ENCODE data around the gene ENTPD7. TPM values are rescaled to one million over a fixed set of nuclear protein-coding genes. Genes with fewer than 3 reads are reported as not detected.
A peak's percentile ranks its signal among the peaks of the same experiment; 100 is the strongest.

The ENTPD7 gene
- polyA plus RNA-seq, 1 donor: 56.2 TPM

GRCh38 chr10:99665304-99665703 is 6.0 kb downstream of the ENTPD7 start:
- 100% methylated on average over 1 of the region's 2 CpGs for WGBS (ENCODE audit: insufficient coverage, low lambda C conversion rate)
- Histone ChIP-seq H3K27me3 (ENCODE audit: control insufficient read depth, insufficient read depth, low read length) (no peaks in the 10 kb centered on the region), H3K36me3 (ENCODE audit: control insufficient read depth, insufficient read depth, low read length) (peaks cover 37% of the 10 kb centered on the region), H3K4me1 (ENCODE audit: control insufficient read depth, insufficient read depth, low read length) (peaks cover 30% of the 10 kb centered on the region), H3K9me3 (ENCODE audit: control insufficient read depth, low read depth, low read length) (no peaks in the 10 kb centered on the region), H3K27ac (ENCODE audit: low read length) (no peak overlapping the region), H3K4me3 (ENCODE audit: low read length) (no peak overlapping the region)
- no peak for DNase-seq

GRCh38 chr10:99667108-99667751 is 7.9 kb downstream of the ENTPD7 start:
- Histone ChIP-seq H3K4me1 (ENCODE audit: control insufficient read depth, insufficient read depth, low read length) (peaks cover 30% of the 10 kb centered on the region), H3K27me3 (ENCODE audit: control insufficient read depth, insufficient read depth, low read length) (no peaks in the 10 kb centered on the region), H3K36me3 (ENCODE audit: control insufficient read depth, insufficient read depth, low read length) (peaks cover 51% of the 10 kb centered on the region), H3K27ac (ENCODE audit: low read length) (peak overlapping the region; percentile 88), H3K4me3 (ENCODE audit: low read length) (no peak overlapping the region), H3K9me3 (ENCODE audit: control insufficient read depth, low read depth, low read length) (no peaks in the 10 kb centered on the region)
- peak; percentile 61 to 87 for DNase-seq
- 26% methylated on average over 3 of the region's 4 CpGs for WGBS (ENCODE audit: insufficient coverage, low lambda C conversion rate)

GRCh38 chr10:99671386-99671785 is 12.1 kb downstream of the ENTPD7 start:
- Histone ChIP-seq H3K4me3 (ENCODE audit: low read length) (no peak overlapping the region), H3K4me1 (ENCODE audit: control insufficient read depth, insufficient read depth, low read length) (peaks cover 13% of the 10 kb centered on the region), H3K36me3 (ENCODE audit: control insufficient read depth, insufficient read depth, low read length) (peaks cover 32% of the 10 kb centered on the region), H3K27me3 (ENCODE audit: control insufficient read depth, insufficient read depth, low read length) (no peaks in the 10 kb centered on the region), H3K9me3 (ENCODE audit: control insufficient read depth, low read depth, low read length) (no peaks in the 10 kb centered on the region), H3K27ac (ENCODE audit: low read length) (no peak overlapping the region)
- DNase-seq: no peak
- no CpG with 5 or more reads among the region's 2 CpGs for WGBS (ENCODE audit: insufficient coverage, low lambda C conversion rate)

GRCh38 chr10:99672884-99673283 is 13.6 kb downstream of the ENTPD7 start:
- Histone ChIP-seq H3K9me3 (ENCODE audit: control insufficient read depth, low read depth, low read length) (no peaks in the 10 kb centered on the region), H3K27me3 (ENCODE audit: control insufficient read depth, insufficient read depth, low read length) (no peaks in the 10 kb centered on the region), H3K36me3 (ENCODE audit: control insufficient read depth, insufficient read depth, low read length) (peaks cover 31% of the 10 kb centered on the region), H3K27ac (ENCODE audit: low read length) (no peak overlapping the region), H3K4me1 (ENCODE audit: control insufficient read depth, insufficient read depth, low read length) (peaks cover 6% of the 10 kb centered on the region), H3K4me3 (ENCODE audit: low read length) (no peak overlapping the region)
- DNase-seq: no peak
- 100% methylated on average over 1 of the region's 2 CpGs for WGBS (ENCODE audit: insufficient coverage, low lambda C conversion rate)

GRCh38 chr10:99673492-99673891 is 14.2 kb downstream of the ENTPD7 start:
- no peak for DNase-seq
- Histone ChIP-seq H3K4me1 (ENCODE audit: control insufficient read depth, insufficient read depth, low read length) (peaks cover 6% of the 10 kb centered on the region), H3K36me3 (ENCODE audit: control insufficient read depth, insufficient read depth, low read length) (peaks cover 31% of the 10 kb centered on the region), H3K27ac (ENCODE audit: low read length) (no peak overlapping the region), H3K27me3 (ENCODE audit: control insufficient read depth, insufficient read depth, low read length) (no peaks in the 10 kb centered on the region), H3K4me3 (ENCODE audit: low read length) (no peak overlapping the region), H3K9me3 (ENCODE audit: control insufficient read depth, low read depth, low read length) (no peaks in the 10 kb centered on the region)
- WGBS (ENCODE audit: insufficient coverage, low lambda C conversion rate): 80% methylated on average over 1 of the region's 2 CpGs

GRCh38 chr10:99674762-99675161 is 15.5 kb downstream of the ENTPD7 start:
- Histone ChIP-seq H3K4me3 (ENCODE audit: low read length) (no peak overlapping the region), H3K27me3 (ENCODE audit: control insufficient read depth, insufficient read depth, low read length) (no peaks in the 10 kb centered on the region), H3K27ac (ENCODE audit: low read length) (no peak overlapping the region), H3K4me1 (ENCODE audit: control insufficient read depth, insufficient read depth, low read length) (peaks cover 6% of the 10 kb centered on the region), H3K36me3 (ENCODE audit: control insufficient read depth, insufficient read depth, low read length) (peaks cover 38% of the 10 kb centered on the region), H3K9me3 (ENCODE audit: control insufficient read depth, low read depth, low read length) (no peaks in the 10 kb centered on the region)
- no peak for DNase-seq
- no CpG with 5 or more reads among the region's 1 CpG for WGBS (ENCODE audit: insufficient coverage, low lambda C conversion rate)

- no peaks in the 10 kb centered on the region for H3K27me3 ChIP-seq (ENCODE audit: control insufficient read depth, insufficient read depth, low read length)
- H3K27ac ChIP-seq (ENCODE audit: low read length): no peak overlapping the region
- H3K36me3 ChIP-seq (ENCODE audit: control insufficient read depth, insufficient read depth, low read length): peaks cover 41% of the 10 kb centered on the region
- H3K9me3 ChIP-seq (ENCODE audit: control insufficient read depth, low read depth, low read length): no peaks in the 10 kb centered on the region
- no peak overlapping the region for H3K4me3 ChIP-seq (ENCODE audit: low read length)
- DNase-seq: peak in 1 of 2 donors; percentile 15
- peaks cover 6% of the 10 kb centered on the region for H3K4me1 ChIP-seq (ENCODE audit: control insufficient read depth, insufficient read depth, low read length)
These were observed 17.1 kb downstream of the ENTPD7 start for GRCh38 chr10:99676426-99676825.

- Histone ChIP-seq H3K4me1 (ENCODE audit: control insufficient read depth, insufficient read depth, low read length) (peaks cover 6% of the 10 kb centered on the region), H3K4me3 (ENCODE audit: low read length) (no peak overlapping the region), H3K9me3 (ENCODE audit: control insufficient read depth, low read depth, low read length) (no peaks in the 10 kb centered on the region), H3K27ac (ENCODE audit: low read length) (no peak overlapping the region), H3K36me3 (ENCODE audit: control insufficient read depth, insufficient read depth, low read length) (peaks cover 40% of the 10 kb centered on the region), H3K27me3 (ENCODE audit: control insufficient read depth, insufficient read depth, low read length) (no peaks in the 10 kb centered on the region)
- no CpG with 5 or more reads among the region's 3 CpGs for WGBS (ENCODE audit: insufficient coverage, low lambda C conversion rate)
- no peak for DNase-seq
These were observed 17.6 kb downstream of the ENTPD7 start for GRCh38 chr10:99676895-99677294.

GRCh38 chr10:99678921-99679320 is 19.6 kb downstream of the ENTPD7 start:
- H3K27me3 ChIP-seq (ENCODE audit: control insufficient read depth, insufficient read depth, low read length): no peaks in the 10 kb centered on the region
- no peak overlapping the region for H3K27ac ChIP-seq (ENCODE audit: low read length)

GRCh38 chr10:99681553-99681952 is 22.2 kb downstream of the ENTPD7 start:
- Histone ChIP-seq H3K4me1 (ENCODE audit: control insufficient read depth, insufficient read depth, low read length) (no peaks in the 10 kb centered on the region), H3K27me3 (ENCODE audit: control insufficient read depth, insufficient read depth, low read length) (no peaks in the 10 kb centered on the region), H3K27ac (ENCODE audit: low read length) (no peak overlapping the region), H3K4me3 (ENCODE audit: low read length) (no peak overlapping the region), H3K36me3 (ENCODE audit: control insufficient read depth, insufficient read depth, low read length) (peaks cover 40% of the 10 kb centered on the region), H3K9me3 (ENCODE audit: control insufficient read depth, low read depth, low read length) (no peaks in the 10 kb centered on the region)
- no CpG with 5 or more reads among the region's 4 CpGs for WGBS (ENCODE audit: insufficient coverage, low lambda C conversion rate)
- no peak for DNase-seq

More at GRCh38 chr10:99678921-99679320, 19.6 kb downstream of the ENTPD7 start:
- DNase-seq: no peak
- no CpG with 5 or more reads among the region's 3 CpGs for WGBS (ENCODE audit: insufficient coverage, low lambda C conversion rate)
- Histone ChIP-seq H3K9me3 (ENCODE audit: control insufficient read depth, low read depth, low read length) (no peaks in the 10 kb centered on the region), H3K4me1 (ENCODE audit: control insufficient read depth, insufficient read depth, low read length) (no peaks in the 10 kb centered on the region), H3K4me3 (ENCODE audit: low read length) (no peak overlapping the region), H3K36me3 (ENCODE audit: control insufficient read depth, insufficient read depth, low read length) (peaks cover 35% of the 10 kb centered on the region)

GRCh38 chr10:99682032-99682431 is 22.7 kb downstream of the ENTPD7 start:
- Histone ChIP-seq H3K27me3 (ENCODE audit: control insufficient read depth, insufficient read depth, low read length) (no peaks in the 10 kb centered on the region), H3K27ac (ENCODE audit: low read length) (no peak overlapping the region), H3K9me3 (ENCODE audit: control insufficient read depth, low read depth, low read length) (no peaks in the 10 kb centered on the region), H3K4me1 (ENCODE audit: control insufficient read depth, insufficient read depth, low read length) (no peaks in the 10 kb centered on the region), H3K4me3 (ENCODE audit: low read length) (no peak overlapping the region), H3K36me3 (ENCODE audit: control insufficient read depth, insufficient read depth, low read length) (peaks cover 40% of the 10 kb centered on the region)
- no CpG with 5 or more reads among the region's 1 CpG for WGBS (ENCODE audit: insufficient coverage, low lambda C conversion rate)
- DNase-seq: no peak

Measured in large intestine (tissue), 3 donors.